NB4 (cell line): ENCODE results near the gene MT2A.

Source experiments
- DNase-seq: peaks from one replicate; pipeline ENCODE4 v3.0.0; 2010; ENCODE audit warnings: low read depth
- H3K4me3 ChIP-seq: one replicate; pipeline ENCODE4 v1.5.1; 2011; ENCODE audit warnings: mild to moderate bottlenecking, low read depth, low read length, moderate library complexity
- MYC ChIP-seq: IDR thresholded peaks from 2 replicates; pipeline ENCODE4 v1.6.1; 2011; ENCODE audit warnings: low read depth, low read length
- POLR2A ChIP-seq: IDR thresholded peaks from 2 replicates; pipeline ENCODE4 v1.6.1; 2011; ENCODE audit warnings: mild to moderate bottlenecking; ENCODE audit not compliant: insufficient read length; ENCODE audit errors: extremely low read depth
- TF ChIP-seq, protein P1 (sequence below): IDR thresholded peaks from 2 replicates; pipeline ENCODE4 v1.6.1; 2011; ENCODE audit warnings: low read depth, low read length
- TF ChIP-seq, protein P2 (sequence below): IDR thresholded peaks from one replicate; pipeline ENCODE4 v1.5.1; 2012; ENCODE audit warnings: low read depth, low read length

Gene MT2A

GRCh38 chr16:56653218-56653617, 44.8 kb downstream of the MT2A start:
- H3K4me3 ChIP-seq: no peak overlapping the region
- DNase-seq: no peak
- TF ChIP-seq, protein P1, sequence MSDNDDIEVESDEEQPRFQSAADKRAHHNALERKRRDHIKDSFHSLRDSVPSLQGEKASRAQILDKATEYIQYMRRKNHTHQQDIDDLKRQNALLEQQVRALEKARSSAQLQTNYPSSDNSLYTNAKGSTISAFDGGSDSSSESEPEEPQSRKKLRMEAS: no peak
- TF ChIP-seq MYC (no peak), POLR2A (no peak)
- TF ChIP-seq, protein P2, sequence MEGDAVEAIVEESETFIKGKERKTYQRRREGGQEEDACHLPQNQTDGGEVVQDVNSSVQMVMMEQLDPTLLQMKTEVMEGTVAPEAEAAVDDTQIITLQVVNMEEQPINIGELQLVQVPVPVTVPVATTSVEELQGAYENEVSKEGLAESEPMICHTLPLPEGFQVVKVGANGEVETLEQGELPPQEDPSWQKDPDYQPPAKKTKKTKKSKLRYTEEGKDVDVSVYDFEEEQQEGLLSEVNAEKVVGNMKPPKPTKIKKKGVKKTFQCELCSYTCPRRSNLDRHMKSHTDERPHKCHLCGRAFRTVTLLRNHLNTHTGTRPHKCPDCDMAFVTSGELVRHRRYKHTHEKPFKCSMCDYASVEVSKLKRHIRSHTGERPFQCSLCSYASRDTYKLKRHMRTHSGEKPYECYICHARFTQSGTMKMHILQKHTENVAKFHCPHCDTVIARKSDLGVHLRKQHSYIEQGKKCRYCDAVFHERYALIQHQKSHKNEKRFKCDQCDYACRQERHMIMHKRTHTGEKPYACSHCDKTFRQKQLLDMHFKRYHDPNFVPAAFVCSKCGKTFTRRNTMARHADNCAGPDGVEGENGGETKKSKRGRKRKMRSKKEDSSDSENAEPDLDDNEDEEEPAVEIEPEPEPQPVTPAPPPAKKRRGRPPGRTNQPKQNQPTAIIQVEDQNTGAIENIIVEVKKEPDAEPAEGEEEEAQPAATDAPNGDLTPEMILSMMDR: no peak

DNA sequence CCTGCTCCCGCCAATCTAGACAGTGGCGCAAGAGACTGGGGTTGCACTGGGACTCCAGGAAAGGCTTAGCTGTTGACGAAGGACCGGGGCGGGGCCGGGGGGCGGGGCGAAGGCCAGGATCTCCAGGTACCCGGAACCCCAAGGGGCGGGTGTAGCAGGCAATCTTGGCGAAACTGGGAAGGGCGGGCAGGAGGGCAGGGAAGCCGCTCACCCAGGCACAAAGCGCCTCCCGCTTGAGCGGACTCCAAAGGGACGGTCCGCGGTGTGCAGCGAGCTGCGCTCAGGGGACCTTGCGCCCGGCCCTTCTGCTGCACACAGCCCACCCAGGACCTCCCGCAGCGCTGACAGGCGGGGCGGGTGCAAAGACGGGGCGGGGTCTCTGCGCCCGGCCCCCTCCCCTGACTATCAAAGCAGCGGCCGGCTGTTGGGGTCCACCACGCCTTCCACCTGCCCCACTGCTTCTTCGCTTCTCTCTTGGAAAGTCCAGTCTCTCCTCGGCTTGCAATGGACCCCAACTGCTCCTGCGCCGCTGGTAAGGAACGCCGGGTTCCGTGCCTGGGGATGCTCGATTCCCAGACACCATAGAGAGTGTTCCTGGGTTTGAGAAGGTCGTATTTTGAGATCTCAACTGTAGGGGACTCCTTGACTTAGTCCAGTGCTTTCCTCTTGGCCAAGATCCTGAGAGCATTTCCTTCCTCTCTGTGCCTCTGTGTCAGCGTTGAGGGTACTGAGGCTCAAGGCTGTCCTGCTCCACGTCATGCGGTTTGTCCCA, 49.4 kb downstream of the MT2A start, which contains the start of gene MT1F:
MT1F (plus strand) TSS at position 405 of the 772 bp plus-strand sequence; CDS start at position 505, 100 bp downstream.
- H3K4me3 ChIP-seq: peak within 1 kb of the TSS; percentile 86
- TF ChIP-seq MYC: no peak
- TF ChIP-seq, protein P1: no peak
- TF ChIP-seq, protein P2: no peak
- TF ChIP-seq POLR2A: peak; percentile 24
- peak; percentile 90 for DNase-seq

DNA sequence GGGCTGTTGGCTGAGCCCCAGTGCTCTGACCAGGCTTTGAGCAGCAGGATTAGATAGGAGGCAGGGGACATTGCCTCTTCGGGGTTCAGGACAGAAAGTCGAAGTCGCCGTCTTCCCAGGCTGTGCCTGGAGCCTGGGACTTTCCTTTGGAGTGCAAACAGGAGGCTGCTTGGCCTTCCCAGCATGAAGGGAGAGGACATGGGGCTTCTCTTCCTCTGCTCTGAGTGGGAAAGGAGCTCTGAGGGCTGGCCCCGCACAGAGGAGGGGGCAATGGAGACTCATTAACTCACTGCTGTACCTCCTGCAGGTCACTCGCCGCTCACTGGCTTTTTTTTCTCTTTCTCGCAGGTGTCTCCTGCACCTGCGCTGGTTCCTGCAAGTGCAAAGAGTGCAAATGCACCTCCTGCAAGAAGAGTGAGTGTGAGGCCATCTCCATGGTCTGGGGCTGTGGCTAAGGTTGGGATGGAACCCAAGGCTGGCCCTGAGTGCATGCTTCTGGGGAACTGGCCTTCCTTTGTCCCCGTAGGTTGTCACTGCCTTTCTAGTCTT, 50.0 kb downstream of the MT2A start:
- peak overlapping the region; percentile 86 for H3K4me3 ChIP-seq
- no peak for DNase-seq
- TF ChIP-seq MYC (no peak), POLR2A (no peak)
- TF ChIP-seq, protein P2: no peak
- TF ChIP-seq, protein P1: no peak
